OCI-LY3 (cell line): ENCODE results near the gene CXCR5.
A peak's percentile ranks its signal among the peaks of the same experiment; 100 is the strongest.

Source experiments
- H2AFZ ChIP-seq: fragments of 200-600, 300-600 bp; shearing (Covaris generic); 2 replicates; pipeline ENCODE4 v1.6.0; 2014; ENCODE audit warnings: antibody characterized with exemption, low read depth, low read length
- H3K27ac ChIP-seq: fragments of 200-600, 300-600 bp; sonication (generic); 2 replicates; pipeline ENCODE4 v1.5.1; 2014; ENCODE audit warnings: mild to moderate bottlenecking, low read length, moderate library complexity, mixed read lengths
- H3K27me3 ChIP-seq: fragments of 200-600, 300-600 bp; sonication (generic); 2 replicates; pipeline ENCODE4 v1.6.1; 2014; ENCODE audit warnings: low read depth, low read length, mixed read lengths
- H3K36me3 ChIP-seq: fragments of 200-600, 300-600 bp; sonication (generic); replicated peaks from 2 replicates; pipeline ENCODE3; 2014; ENCODE audit warnings: low read depth, low read length, mixed read lengths
- H3K4me1 ChIP-seq: fragments of 300-600, 200-600 bp; sonication (generic); 2 replicates; pipeline ENCODE4 v1.6.1; 2014; ENCODE audit warnings: low read length, mixed read lengths
- H3K4me2 ChIP-seq: fragments of 200-600, 300-600 bp; sonication (generic); 2 replicates; pipeline ENCODE4 v1.6.1; 2014; ENCODE audit warnings: low read length, mixed read lengths
- H3K4me3 ChIP-seq: fragments of 300-600, 200-600 bp; sonication (generic); 2 replicates; pipeline ENCODE4 v1.5.1; 2014; ENCODE audit warnings: antibody characterized with exemption, mild to moderate bottlenecking, low read length, moderate library complexity
- H3K79me2 ChIP-seq: fragments of 300-600, 200-600 bp; shearing (Covaris generic); 2 replicates; pipeline ENCODE4 v1.6.1; 2014; ENCODE audit warnings: mild to moderate bottlenecking, low read length, mixed read lengths
- H3K9ac ChIP-seq: fragments of 300-600, 200-600 bp; shearing (Covaris generic); 2 replicates; pipeline ENCODE4 v1.6.0; 2014; ENCODE audit warnings: mild to moderate bottlenecking, low read length, moderate library complexity
- H3K9me3 ChIP-seq: fragments of 200-600, 300-600 bp; shearing (Covaris generic); 2 replicates; pipeline ENCODE4 v1.6.1; 2014; ENCODE audit warnings: low read length, mixed read lengths; ENCODE audit not compliant: insufficient read depth
- H4K20me1 ChIP-seq: fragments of 200-600, 300-600 bp; sonication (generic); 2 replicates; pipeline ENCODE4 v1.6.1; 2016; ENCODE audit warnings: low read length, mixed read lengths; ENCODE audit not compliant: insufficient read depth
- EZH2phosphoT487 ChIP-seq: fragments of 200-600 bp; shearing (Covaris generic); IDR thresholded peaks from 2 replicates; pipeline ENCODE4 v1.6.1; 2018; ENCODE audit warnings: antibody characterized with exemption, mixed run types, low read depth
- TF ChIP-seq, protein P1 (sequence below): fragments of 200-600, 300-600 bp; sonication (generic); IDR thresholded peaks from 2 replicates; pipeline ENCODE4 v1.5.1; 2014; ENCODE audit warnings: antibody characterized with exemption, low read length, low read depth

The CXCR5 gene

DNA sequence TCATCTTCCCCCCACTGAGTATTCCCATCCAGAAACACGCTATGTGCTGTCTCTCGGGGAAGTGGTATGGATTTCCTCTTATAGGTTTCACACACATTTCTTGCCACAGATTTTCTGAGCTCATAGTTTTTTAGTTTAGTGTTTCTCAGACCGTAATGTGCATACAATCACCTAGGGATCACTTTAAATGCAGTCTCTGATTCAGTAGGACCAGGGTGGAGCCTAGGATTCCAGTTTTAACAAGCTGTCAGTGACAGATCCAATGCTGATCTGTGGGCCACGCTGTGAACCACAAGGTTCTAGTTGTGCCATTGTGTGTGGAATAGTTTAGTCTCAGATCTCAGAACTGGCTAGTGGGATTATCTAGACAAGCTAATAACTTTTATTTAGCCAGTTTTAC lies 23.7 kb upstream of the CXCR5 start:
- Histone ChIP-seq H3K9ac (no peak overlapping the region), H3K27ac (no peak overlapping the region), H3K9me3 (no peaks in the 10 kb centered on the region), H3K36me3 (no peaks in the 10 kb centered on the region), H4K20me1 (no peaks in the 10 kb centered on the region), H3K27me3 (no peaks in the 10 kb centered on the region), H3K4me2 (no peak overlapping the region), H3K4me3 (no peak overlapping the region), H2AFZ (no peak overlapping the region), H3K79me2 (no peaks in the 10 kb centered on the region), H3K4me1 (peaks cover 7% of the 10 kb centered on the region; the same call in 1 of the 2 replicates)
- no peak for TF ChIP-seq EZH2phosphoT487
- TF ChIP-seq, protein P1, sequence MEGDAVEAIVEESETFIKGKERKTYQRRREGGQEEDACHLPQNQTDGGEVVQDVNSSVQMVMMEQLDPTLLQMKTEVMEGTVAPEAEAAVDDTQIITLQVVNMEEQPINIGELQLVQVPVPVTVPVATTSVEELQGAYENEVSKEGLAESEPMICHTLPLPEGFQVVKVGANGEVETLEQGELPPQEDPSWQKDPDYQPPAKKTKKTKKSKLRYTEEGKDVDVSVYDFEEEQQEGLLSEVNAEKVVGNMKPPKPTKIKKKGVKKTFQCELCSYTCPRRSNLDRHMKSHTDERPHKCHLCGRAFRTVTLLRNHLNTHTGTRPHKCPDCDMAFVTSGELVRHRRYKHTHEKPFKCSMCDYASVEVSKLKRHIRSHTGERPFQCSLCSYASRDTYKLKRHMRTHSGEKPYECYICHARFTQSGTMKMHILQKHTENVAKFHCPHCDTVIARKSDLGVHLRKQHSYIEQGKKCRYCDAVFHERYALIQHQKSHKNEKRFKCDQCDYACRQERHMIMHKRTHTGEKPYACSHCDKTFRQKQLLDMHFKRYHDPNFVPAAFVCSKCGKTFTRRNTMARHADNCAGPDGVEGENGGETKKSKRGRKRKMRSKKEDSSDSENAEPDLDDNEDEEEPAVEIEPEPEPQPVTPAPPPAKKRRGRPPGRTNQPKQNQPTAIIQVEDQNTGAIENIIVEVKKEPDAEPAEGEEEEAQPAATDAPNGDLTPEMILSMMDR: no peak

DNA sequence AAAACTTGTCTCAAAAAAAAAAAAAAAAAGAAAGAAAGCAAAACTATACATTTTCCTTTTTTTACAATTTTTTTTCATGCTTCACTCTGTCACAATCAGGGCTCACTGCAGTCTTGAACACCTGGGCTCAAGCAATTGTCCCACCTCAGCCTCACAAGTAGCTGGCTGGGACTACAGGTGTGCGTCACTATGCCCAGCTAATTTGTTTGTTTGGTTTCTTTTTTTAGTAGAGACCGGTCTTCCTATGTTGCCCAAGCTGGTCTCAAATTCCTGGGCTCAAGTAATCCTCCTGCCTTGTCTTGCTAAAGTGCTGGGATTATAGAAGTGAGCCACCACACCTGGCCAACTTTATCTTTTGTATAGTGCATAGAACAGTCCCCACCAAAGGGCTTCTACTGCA lies 15.0 kb upstream of the CXCR5 start:
- Histone ChIP-seq H3K27me3 (no peaks in the 10 kb centered on the region), H2AFZ (no peak overlapping the region), H3K9me3 (no peaks in the 10 kb centered on the region), H4K20me1 (no peaks in the 10 kb centered on the region), H3K9ac (no peak overlapping the region), H3K27ac (no peak overlapping the region), H3K79me2 (no peaks in the 10 kb centered on the region), H3K4me2 (0 out of 2 replicates have a peak overlapping the region, but pooled peaks have one; percentile 28), H3K4me1 (peaks cover 41% of the 10 kb centered on the region), H3K4me3 (no peak overlapping the region), H3K36me3 (no peaks in the 10 kb centered on the region)
- no peak for TF ChIP-seq EZH2phosphoT487
- TF ChIP-seq, protein P1: no peak

DNA sequence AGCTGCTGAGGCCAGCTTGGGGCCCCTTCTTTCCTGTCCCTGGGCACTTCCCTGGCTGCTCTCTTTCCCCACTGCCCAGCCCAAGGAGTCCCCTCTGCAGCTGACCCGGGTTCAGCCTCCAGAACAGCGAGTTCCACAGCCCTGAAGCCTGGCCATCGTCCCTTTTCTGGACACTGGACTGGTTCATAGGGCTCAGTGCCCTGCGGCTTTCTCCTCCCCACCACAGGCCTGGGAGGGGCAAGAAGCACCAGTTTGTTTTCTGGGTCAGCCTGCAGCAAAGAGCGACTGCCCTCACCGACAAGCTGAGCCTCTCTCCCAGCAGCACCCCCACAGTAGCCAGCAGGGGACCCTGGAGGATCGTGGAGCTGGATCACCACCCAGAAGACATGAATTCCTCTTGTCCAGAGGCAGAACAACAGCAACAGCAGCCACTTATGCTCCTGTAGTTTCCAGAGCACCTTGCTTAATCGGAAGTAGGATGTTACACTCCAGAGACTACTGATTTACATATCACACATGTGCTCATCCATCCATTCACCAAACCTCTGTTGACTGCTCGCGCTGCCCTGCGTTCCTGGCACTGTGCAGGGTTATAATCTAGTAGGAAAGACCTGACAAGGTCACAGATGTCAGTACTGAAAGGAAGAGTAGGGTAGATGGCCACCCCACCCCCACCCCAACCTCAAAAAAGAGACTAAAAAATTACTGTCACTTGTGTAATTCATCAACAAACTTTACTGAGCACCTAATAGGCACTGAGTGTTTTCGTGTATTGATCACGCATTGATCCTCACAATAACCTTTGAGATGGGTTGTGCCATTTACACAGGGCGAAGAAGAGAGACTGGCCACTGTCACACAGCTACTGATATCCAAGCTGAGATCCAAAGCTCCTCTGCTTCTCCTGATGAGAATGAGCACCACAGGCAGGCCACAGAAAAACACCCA lies 13.0 kb upstream of the CXCR5 start:
- H3K27ac ChIP-seq: peak overlapping the region; percentile 94
- H3K4me1 ChIP-seq: peaks cover 49% of the 10 kb centered on the region
- no peaks in the 10 kb centered on the region; the same call in 1 of the 2 replicates for H3K9me3 ChIP-seq
- no peak overlapping the region for H2AFZ ChIP-seq
- H3K27me3 ChIP-seq: no peaks in the 10 kb centered on the region
- TF ChIP-seq, protein P1: peak; percentile 22
- no peak for TF ChIP-seq EZH2phosphoT487
- H3K4me3 ChIP-seq: peak overlapping the region; percentile 84
- H3K36me3 ChIP-seq: no peaks in the 10 kb centered on the region
- no peaks in the 10 kb centered on the region for H4K20me1 ChIP-seq
- peaks cover under 1% of the 10 kb centered on the region; the same call in 1 of the 2 replicates for H3K79me2 ChIP-seq
- peak overlapping the region; percentile 89 for H3K4me2 ChIP-seq
- H3K9ac ChIP-seq: peak overlapping the region; percentile 89

DNA sequence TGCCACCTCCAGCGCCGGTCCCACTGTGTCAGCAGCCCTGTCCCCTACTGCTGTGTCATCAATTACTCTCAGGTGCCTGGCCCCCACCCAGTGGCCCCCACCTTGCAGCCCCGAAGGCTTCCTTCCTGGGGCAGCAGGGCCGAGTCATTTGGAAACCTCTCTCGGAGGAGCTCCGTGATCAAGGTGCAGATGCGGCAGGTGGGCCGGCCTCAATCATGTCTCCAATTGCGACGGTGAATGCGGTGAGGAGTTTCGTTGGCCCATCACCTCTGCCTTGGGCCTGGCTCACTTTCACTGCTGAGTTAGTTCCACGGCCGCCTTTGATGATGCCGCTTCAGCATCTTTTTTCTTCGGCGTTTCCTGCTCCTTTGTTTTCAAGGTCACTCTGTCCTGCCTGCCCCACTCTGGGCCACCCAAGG lies 11.3 kb upstream of the CXCR5 start:
- peaks cover 67% of the 10 kb centered on the region for H3K4me1 ChIP-seq

More for the DNA sequence above, 11.3 kb upstream of the CXCR5 start:
- Histone ChIP-seq H3K4me3 (peak overlapping the region; percentile 57), H3K79me2 (peaks cover 4% of the 10 kb centered on the region; the same call in 1 of the 2 replicates), H3K36me3 (no peaks in the 10 kb centered on the region), H3K9me3 (no peaks in the 10 kb centered on the region; the same call in 1 of the 2 replicates), H2AFZ (peak overlapping the region; percentile 35; the same call in 1 of the 2 replicates), H4K20me1 (no peaks in the 10 kb centered on the region), H3K27ac (peak overlapping the region; percentile 92), H3K9ac (peak overlapping the region; percentile 67), H3K4me2 (peak overlapping the region; percentile 83), H3K27me3 (no peaks in the 10 kb centered on the region)
- no peak for TF ChIP-seq EZH2phosphoT487
